NOMO-1 treated with DMSO at 0.1 percent for 48 hours (cell line): ENCODE measurements around the gene CRYL1.
A peak's percentile ranks its signal among the peaks of the same experiment; 100 is the strongest.

Experiments used
- DNase-seq: peaks from one replicate; lab custom pipeline; 2025; ENCODE audit not compliant: unreplicated experiment; lab: John Stamatoyannopoulos, UW

The CRYL1 gene

DNA sequence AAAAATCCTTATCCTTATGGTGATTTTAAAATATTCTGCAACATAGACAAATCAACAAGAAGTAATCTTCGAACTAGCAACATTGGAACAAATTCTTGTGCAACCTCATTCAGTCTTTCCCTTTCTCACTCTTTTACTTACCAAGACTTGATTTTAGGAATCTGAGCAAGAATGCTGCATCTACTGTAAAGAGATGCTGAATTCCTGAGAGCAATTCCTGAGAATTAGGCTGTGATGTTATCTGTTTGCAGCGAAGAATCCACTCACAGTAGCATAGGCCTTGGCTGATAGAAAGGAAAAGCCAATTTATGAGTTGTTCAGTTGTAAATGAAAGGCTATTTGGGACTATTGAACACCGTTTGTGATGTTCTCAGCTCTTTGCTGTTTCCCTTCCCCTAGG is 144.3 kb downstream of the CRYL1 start:
- DNase-seq = no peak

GRCh38 chr13:20378721-20379120 is 146.9 kb downstream of the CRYL1 start:
- DNase-seq = no peak

DNA sequence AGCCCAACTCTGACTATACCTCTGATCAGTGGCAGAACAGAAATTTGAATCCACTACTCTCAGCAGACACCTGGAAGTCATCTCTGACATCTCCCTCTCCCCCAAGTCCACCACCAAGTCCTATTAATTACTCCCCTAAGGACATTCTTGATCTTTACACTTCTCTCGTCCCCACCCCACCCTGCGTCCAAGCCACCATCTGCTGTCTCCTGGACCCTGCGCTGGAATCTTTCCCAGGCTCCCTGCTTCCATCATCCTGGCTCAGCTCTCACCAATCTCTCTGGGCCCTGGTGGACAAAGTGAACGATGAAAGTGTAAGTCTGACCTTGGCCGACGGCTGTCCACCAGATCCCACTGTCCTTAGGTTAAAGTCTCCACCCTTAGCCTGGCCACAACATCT is 147.9 kb downstream of the CRYL1 start:
- no peak for DNase-seq

GRCh38 chr13:20375871-20376270 is 149.8 kb downstream of the CRYL1 start:
- no peak for DNase-seq

DNA sequence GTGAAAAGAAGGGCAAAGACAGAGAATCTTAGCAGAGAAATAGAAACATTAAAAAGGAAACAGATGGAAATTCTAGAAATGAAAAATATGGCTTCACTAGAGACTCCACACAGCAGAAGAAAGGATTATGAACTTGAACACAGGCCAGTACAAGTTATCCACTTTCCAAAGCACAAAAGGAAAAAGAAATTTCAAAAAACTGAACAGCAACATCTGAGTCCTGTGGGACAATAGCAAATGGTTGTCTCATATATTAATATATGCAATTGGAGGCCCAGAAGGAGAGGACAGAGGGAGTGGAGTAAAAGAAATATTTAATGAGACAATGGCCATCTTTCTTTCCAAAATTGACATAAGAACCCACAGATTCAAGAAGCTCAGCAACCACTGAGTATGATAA is 151.8 kb downstream of the CRYL1 start:
- DNase-seq = no peak

- DNase-seq = no peak
Observed at GRCh38 chr13:20371825-20372224, 153.8 kb downstream of the CRYL1 start.

- no peak for DNase-seq
Observed at GRCh38 chr13:20370815-20371421, 154.7 kb downstream of the CRYL1 start.

GRCh38 chr13:20369886-20370361 is 155.7 kb downstream of the CRYL1 start:
- no peak for DNase-seq

GRCh38 chr13:20366056-20366455 is 159.6 kb downstream of the CRYL1 start:
- DNase-seq = no peak

DNA sequence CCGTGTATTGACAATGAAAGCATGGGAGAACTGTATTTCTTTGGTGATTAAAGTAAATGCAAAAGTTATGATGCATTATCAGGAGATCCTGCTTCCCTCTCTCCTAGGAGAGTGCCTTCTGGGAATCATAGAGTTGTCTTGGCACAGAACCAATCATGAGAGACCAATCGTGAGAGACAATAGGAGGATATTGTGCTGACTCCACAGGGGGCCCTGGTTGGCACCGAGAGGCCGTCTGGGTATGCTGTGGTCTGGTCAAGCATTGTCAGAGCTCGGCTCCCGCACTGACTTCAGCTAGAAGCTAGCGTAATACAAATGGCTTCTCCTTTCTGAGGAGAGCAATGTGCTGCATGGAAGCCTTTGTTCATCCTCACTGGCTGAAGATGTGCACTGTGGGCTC is 162.1 kb downstream of the CRYL1 start:
- no peak for DNase-seq

DNA sequence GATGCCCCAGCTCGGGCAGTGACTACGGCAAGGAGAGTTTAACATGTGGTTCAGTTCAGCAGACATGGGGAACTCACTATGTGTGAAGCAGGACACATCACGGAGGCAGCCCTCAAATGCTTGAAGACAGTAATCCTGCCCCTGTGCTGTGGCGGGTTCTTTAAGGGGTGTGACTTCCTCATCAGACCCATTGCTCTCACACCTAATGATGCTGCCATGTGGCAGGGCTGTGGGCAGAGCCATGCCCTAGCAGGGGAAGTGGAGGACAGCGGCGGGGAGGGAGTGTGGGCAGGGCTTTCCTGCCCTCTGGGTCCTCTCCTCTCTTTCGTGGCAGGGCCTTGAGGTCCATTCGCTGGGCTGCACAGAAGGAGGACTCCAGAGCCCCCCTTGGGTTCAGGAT is 162.5 kb downstream of the CRYL1 start:
- DNase-seq = peak; percentile 18

DNA sequence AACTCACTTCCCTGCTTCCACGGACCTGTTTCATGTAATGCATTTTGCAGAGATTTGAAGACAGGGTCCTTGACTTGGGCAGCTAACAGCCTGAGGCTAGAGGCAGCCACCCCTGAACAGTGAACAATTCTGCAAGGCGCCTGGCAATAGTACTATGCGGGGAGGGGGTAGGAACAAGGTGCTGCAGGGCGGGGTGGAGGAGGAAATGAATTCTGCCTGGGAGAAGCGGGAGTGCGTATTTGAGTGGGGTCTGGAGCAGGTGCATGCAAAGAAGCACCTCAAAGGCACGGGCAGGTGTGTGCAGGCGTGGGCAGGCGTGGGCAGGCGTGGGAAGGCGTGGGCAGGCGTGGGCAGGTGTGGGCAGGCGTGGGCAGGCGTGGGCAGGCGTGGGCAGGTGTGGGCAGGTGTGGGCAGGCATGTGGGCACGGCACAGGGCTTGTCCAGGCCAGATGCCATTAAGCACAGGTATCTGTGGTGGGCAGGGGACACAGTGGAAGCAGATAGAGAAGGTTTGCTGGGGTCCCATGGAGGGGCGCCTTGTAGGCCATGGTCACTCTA is 163.1 kb downstream of the CRYL1 start:
- DNase-seq = no peak

- no peak for DNase-seq
Observed at GRCh38 chr13:20360835-20361412, 164.7 kb downstream of the CRYL1 start.

- no peak for DNase-seq
Observed at GRCh38 chr13:20360041-20360491, 165.6 kb downstream of the CRYL1 start.

DNA sequence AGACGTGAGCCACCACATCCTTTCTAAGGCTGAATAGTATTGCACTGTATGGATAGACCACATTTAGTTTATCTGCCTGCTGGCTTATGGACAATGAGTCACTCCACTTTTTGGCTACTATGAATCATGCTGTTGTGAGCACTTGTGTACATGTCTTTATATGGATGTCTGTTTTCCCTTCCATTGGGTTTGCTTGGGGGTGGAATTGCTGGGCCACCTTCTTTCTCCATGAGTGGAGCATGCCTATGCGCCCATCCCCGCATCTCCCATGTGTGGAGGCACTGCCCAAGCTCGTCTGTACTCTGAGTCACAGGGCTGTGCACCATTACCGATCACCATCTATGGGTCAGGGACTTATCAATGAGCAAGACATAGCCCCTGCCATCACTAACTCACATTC is 166.3 kb downstream of the CRYL1 start:
- DNase-seq = peak; percentile 33

DNA sequence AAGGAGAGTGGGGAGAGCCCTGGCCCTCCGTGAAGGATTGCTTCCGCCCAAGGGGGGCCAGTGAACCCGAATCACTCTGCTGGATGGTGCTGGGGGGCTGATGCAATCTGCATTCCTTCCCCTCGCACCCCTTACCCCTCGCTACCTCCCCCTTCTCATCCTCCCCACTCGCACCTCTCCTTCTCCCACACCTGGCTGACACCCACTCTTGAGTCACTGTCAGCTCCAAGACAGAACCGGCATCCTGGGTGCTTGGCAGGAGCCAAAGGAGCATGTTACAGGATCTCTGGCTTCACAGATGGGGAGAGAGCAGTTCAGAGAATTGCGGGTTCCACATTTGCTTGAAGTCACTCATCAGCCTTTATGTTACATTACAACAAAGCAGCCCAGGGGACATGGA is 167.6 kb downstream of the CRYL1 start:
- DNase-seq = no peak

GRCh38 chr13:20356444-20356843 is 169.2 kb downstream of the CRYL1 start:
- DNase-seq = no peak

GRCh38 chr13:20354722-20355121 is 170.9 kb downstream of the CRYL1 start:
- no peak for DNase-seq

- DNase-seq = peak; percentile 94
Observed at GRCh38 chr13:20353973-20354372, 171.7 kb downstream of the CRYL1 start.
